ENCODE data around the gene SORBS2.

- TF ChIP-seq CTCF (IDR thresholded peaks at IDR 0.05) (no peak), POLR2A (IDR thresholded peaks at IDR 0.05) (no peak)
Observed at GRCh38 chr4:185683222-185683621, 128.8 kb downstream of the SORBS2 start.
